NCI-H1105 treated with DMSO at 0.1 percent for 48 hours (cell line): ENCODE measurements around the gene MOSPD3.
"Not testable (repeated sequence)": the region's sequence is repeated elsewhere in the genome, so short reads cannot be mapped to it uniquely, and the experiment has no call there.

Source experiments
- DNase-seq: peaks from one replicate; lab custom pipeline; 2025; lab: John Stamatoyannopoulos, UW

Gene MOSPD3

GRCh38 chr7:100626530-100627237 lies 14.3 kb downstream of the MOSPD3 start:
- peak; percentile 54 for DNase-seq

GRCh38 chr7:100627238-100627549 lies 14.9 kb downstream of the MOSPD3 start:
- no peak for DNase-seq

GRCh38 chr7:100629117-100629716 lies 16.9 kb downstream of the MOSPD3 start:
- DNase-seq: no peak

- DNase-seq: no peak
Measured at GRCh38 chr7:100630066-100630465, 17.7 kb downstream of the MOSPD3 start.

GRCh38 chr7:100632951-100633717 lies 20.8 kb downstream of the MOSPD3 start:
- DNase-seq: peak; percentile 47

- no peak for DNase-seq
Measured at GRCh38 chr7:100639995-100640516, 27.7 kb downstream of the MOSPD3 start.

- no peak for DNase-seq
Measured at GRCh38 chr7:100640517-100641440, 28.4 kb downstream of the MOSPD3 start.

GRCh38 chr7:100641463-100641859 lies 29.1 kb downstream of the MOSPD3 start, which contains the start of gene TFR2:
Gene TFR2 (minus strand): TSS chr7:100641552. CDS start chr7:100641509, 43 bp downstream.
- no peak for DNase-seq

GRCh38 chr7:100641860-100642533 lies 29.7 kb downstream of the MOSPD3 start:
- no peak for DNase-seq

GRCh38 chr7:100642534-100642907 lies 30.2 kb downstream of the MOSPD3 start:
- no peak for DNase-seq

- no peak for DNase-seq
Measured at GRCh38 chr7:100649826-100650565, 37.7 kb downstream of the MOSPD3 start.

GRCh38 chr7:100654908-100655831 lies 42.8 kb downstream of the MOSPD3 start:
- DNase-seq: no peak

GRCh38 chr7:100655908-100656674 lies 43.8 kb downstream of the MOSPD3 start, which contains the start of gene ACTL6B:
Gene ACTL6B (minus strand): TSS chr7:100656448. CDS start chr7:100656354, 94 bp downstream.
- peak; percentile 78 for DNase-seq

GRCh38 chr7:100662194-100662776 lies 49.9 kb downstream of the MOSPD3 start:
- DNase-seq: not testable (repeated sequence)
